GM12891 (cell line): ENCODE data around the gene DNAH5.

ENCODE experiments used
- DNase-seq: peaks from one replicate; pipeline ENCODE4 v3.0.0; 2011; ENCODE audit warnings: low spot score; ENCODE audit not compliant: insufficient read length
- FAIRE-seq: peaks from 2 replicates; lab custom pipeline; 2011; peaks lifted over from hg19 to GRCh38; lab: Jason Lieb, UNC
- PAX5 ChIP-seq: IDR thresholded peaks from 2 replicates; pipeline ENCODE4 v1.6.1; 2011; ENCODE audit warnings: low read length, moderate library complexity, mild to moderate bottlenecking; ENCODE audit not compliant: insufficient read depth, severe bottlenecking
- POLR2A ChIP-seq: IDR thresholded peaks from 2 replicates; pipeline ENCODE4 v1.6.1; 2011; ENCODE audit warnings: low read depth, low read length, control low read depth
- POLR2AphosphoS5 ChIP-seq: IDR thresholded peaks from 2 replicates; pipeline ENCODE4 v1.6.1; 2011; ENCODE audit warnings: low read depth, low read length, control low read depth
- POU2F2 ChIP-seq: IDR thresholded peaks from 2 replicates; pipeline ENCODE4 v1.6.1; 2011; ENCODE audit warnings: low read depth, mild to moderate bottlenecking, control low read depth, low read length, moderate library complexity
- SPI1 ChIP-seq: IDR thresholded peaks from 2 replicates; pipeline ENCODE4 v1.6.1; 2011; ENCODE audit warnings: low read depth, low read length, control low read depth
- TAF1 ChIP-seq: IDR thresholded peaks from 2 replicates; pipeline ENCODE4 v1.6.1; 2011; ENCODE audit warnings: low read depth, low read length, control low read depth

Gene DNAH5

GRCh38 chr5:13919786-13920185 is 24.7 kb downstream of the DNAH5 start:
- TF ChIP-seq POU2F2 (no peak), SPI1 (no peak), POLR2A (no peak), POLR2AphosphoS5 (no peak), TAF1 (no peak), PAX5 (no peak)
- FAIRE-seq (no peak), DNase-seq (no peak)

GRCh38 chr5:13919087-13919486 is 25.4 kb downstream of the DNAH5 start:
- FAIRE-seq (no peak), DNase-seq (no peak)
- TF ChIP-seq POLR2AphosphoS5 (no peak), POLR2A (no peak), POU2F2 (no peak), PAX5 (no peak), SPI1 (no peak)

GRCh38 chr5:13917061-13917460 is 27.4 kb downstream of the DNAH5 start:
- FAIRE-seq = no peak
- TF ChIP-seq SPI1 (no peak), POLR2AphosphoS5 (no peak), POLR2A (no peak), PAX5 (no peak), TAF1 (no peak), POU2F2 (no peak)
- DNase-seq = no peak

GRCh38 chr5:13913962-13914361 is 30.5 kb downstream of the DNAH5 start:
- TF ChIP-seq PAX5 (no peak), POU2F2 (no peak), POLR2AphosphoS5 (no peak), POLR2A (no peak)
- FAIRE-seq = no peak
- no peak for DNase-seq

- TF ChIP-seq SPI1 (no peak), TAF1 (no peak), POLR2AphosphoS5 (no peak), PAX5 (no peak), POLR2A (no peak)
- no peak for DNase-seq
- no peak for FAIRE-seq
Observed at GRCh38 chr5:13910637-13911288, 33.7 kb downstream of the DNAH5 start.

- no peak for FAIRE-seq
- no peak for TF ChIP-seq TAF1
- TF ChIP-seq POLR2AphosphoS5 = no peak
- no peak for TF ChIP-seq SPI1
- TF ChIP-seq POU2F2 = no peak
- TF ChIP-seq POLR2A = no peak
- TF ChIP-seq PAX5 = no peak
- DNase-seq = no peak
Observed at GRCh38 chr5:13910201-13910600, 34.3 kb downstream of the DNAH5 start.

GRCh38 chr5:13909271-13909670 is 35.2 kb downstream of the DNAH5 start:
- DNase-seq (no peak), FAIRE-seq (no peak)
- no peak for TF ChIP-seq POLR2AphosphoS5
- TF ChIP-seq SPI1 = no peak
- no peak for TF ChIP-seq TAF1
- TF ChIP-seq PAX5 = no peak
- no peak for TF ChIP-seq POLR2A

GRCh38 chr5:13898569-13898968 is 45.9 kb downstream of the DNAH5 start:
- FAIRE-seq = no peak
- TF ChIP-seq POLR2AphosphoS5 (no peak), POLR2A (no peak), SPI1 (no peak), TAF1 (no peak), POU2F2 (no peak), PAX5 (no peak)
- DNase-seq = no peak

GRCh38 chr5:13878357-13878756 is 66.1 kb downstream of the DNAH5 start:
- DNase-seq (no peak), FAIRE-seq (no peak)
- TF ChIP-seq POLR2AphosphoS5 = no peak
- TF ChIP-seq TAF1 = no peak
- no peak for TF ChIP-seq PAX5

- FAIRE-seq (no peak), DNase-seq (no peak)
- TF ChIP-seq PAX5 (no peak), POU2F2 (no peak), TAF1 (no peak), SPI1 (no peak)
Observed at GRCh38 chr5:13866792-13867191, 77.7 kb downstream of the DNAH5 start.

- DNase-seq (no peak), FAIRE-seq (no peak)
- TF ChIP-seq TAF1 (no peak), POU2F2 (no peak), POLR2AphosphoS5 (no peak), POLR2A (no peak), PAX5 (no peak), SPI1 (no peak)
Observed at GRCh38 chr5:13865312-13865711, 79.2 kb downstream of the DNAH5 start.
